ENCODE measurements around the gene SEMA5B. TPM values are rescaled to one million over a fixed set of nuclear protein-coding genes. Genes with fewer than 3 reads are reported as not detected.

Gene SEMA5B
- total and polyA plus RNA-seq, 4 donors = 0.20 to 1.1 (median 0.23) TPM

- TF ChIP-seq YY1 (IDR thresholded peaks at IDR 0.05) = no peak
- no peak for TF ChIP-seq FOXA2 (IDR thresholded peaks at IDR 0.05)
- TF ChIP-seq, protein P1, sequence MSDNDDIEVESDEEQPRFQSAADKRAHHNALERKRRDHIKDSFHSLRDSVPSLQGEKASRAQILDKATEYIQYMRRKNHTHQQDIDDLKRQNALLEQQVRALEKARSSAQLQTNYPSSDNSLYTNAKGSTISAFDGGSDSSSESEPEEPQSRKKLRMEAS (IDR thresholded peaks at IDR 0.05) = no peak
- TF ChIP-seq NR2F2 (IDR thresholded peaks at IDR 0.05) = no peak
- no peak for TF ChIP-seq TAF1 (conservative IDR thresholded peaks at IDR 0.05)
- TF ChIP-seq HNF4A (conservative IDR thresholded peaks at IDR 0.05) = no peak
- no peak for TF ChIP-seq REST (IDR thresholded peaks at IDR 0.05)
- TF ChIP-seq RXRA (IDR thresholded peaks at IDR 0.05) = no peak
- TF ChIP-seq RAD21 (IDR thresholded peaks at IDR 0.05) = no peak
- no peak for TF ChIP-seq JUND (IDR thresholded peaks at IDR 0.05)
- TF ChIP-seq, protein P2, sequence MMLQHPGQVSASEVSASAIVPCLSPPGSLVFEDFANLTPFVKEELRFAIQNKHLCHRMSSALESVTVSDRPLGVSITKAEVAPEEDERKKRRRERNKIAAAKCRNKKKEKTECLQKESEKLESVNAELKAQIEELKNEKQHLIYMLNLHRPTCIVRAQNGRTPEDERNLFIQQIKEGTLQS (IDR thresholded peaks at IDR 0.05) = no peak
- TF ChIP-seq ZBTB33 (IDR thresholded peaks at IDR 0.05) = no peak
- TF ChIP-seq GABPA (IDR thresholded peaks at IDR 0.05 in 1 of 2, conservative IDR thresholded peaks at IDR 0.05 in 1 of 2) = no peak
- TF ChIP-seq FOXA1 (IDR thresholded peaks at IDR 0.05) = no peak
- TF ChIP-seq SP1 (IDR thresholded peaks at IDR 0.05) = no peak
- TF ChIP-seq EGR1 (IDR thresholded peaks at IDR 0.05; ENCODE audit: low read depth in 2 of 2) = no peak
- TF ChIP-seq, protein P3, sequence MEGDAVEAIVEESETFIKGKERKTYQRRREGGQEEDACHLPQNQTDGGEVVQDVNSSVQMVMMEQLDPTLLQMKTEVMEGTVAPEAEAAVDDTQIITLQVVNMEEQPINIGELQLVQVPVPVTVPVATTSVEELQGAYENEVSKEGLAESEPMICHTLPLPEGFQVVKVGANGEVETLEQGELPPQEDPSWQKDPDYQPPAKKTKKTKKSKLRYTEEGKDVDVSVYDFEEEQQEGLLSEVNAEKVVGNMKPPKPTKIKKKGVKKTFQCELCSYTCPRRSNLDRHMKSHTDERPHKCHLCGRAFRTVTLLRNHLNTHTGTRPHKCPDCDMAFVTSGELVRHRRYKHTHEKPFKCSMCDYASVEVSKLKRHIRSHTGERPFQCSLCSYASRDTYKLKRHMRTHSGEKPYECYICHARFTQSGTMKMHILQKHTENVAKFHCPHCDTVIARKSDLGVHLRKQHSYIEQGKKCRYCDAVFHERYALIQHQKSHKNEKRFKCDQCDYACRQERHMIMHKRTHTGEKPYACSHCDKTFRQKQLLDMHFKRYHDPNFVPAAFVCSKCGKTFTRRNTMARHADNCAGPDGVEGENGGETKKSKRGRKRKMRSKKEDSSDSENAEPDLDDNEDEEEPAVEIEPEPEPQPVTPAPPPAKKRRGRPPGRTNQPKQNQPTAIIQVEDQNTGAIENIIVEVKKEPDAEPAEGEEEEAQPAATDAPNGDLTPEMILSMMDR (IDR thresholded peaks at IDR 0.05; ENCODE audit: low read depth, low read length, missing input control) = no peak
- no peak for TF ChIP-seq HNF4G (IDR thresholded peaks at IDR 0.05)
- no peak overlapping the region for H3K4me3 ChIP-seq (ENCODE audit: low read depth in 1 of 3, low read length in 3 of 3)
- no peak for DNase-seq (ENCODE audit: low spot score)
- H3K4me1 ChIP-seq (ENCODE audit: control insufficient read depth in 4 of 4, insufficient read depth in 4 of 4, low read length in 3 of 4) = no peaks in the 10 kb centered on the region
- no peak overlapping the region for H3K9ac ChIP-seq (ENCODE audit: low read depth in 1 of 2, low read length in 2 of 2)
- no peak overlapping the region for H3K27ac ChIP-seq (ENCODE audit: low read depth in 1 of 2, low read length in 2 of 2)
- no peaks in the 10 kb centered on the region for H3K36me3 ChIP-seq (ENCODE audit: control insufficient read depth in 4 of 4, insufficient read depth in 3 of 4, low read depth in 1 of 4, low read length in 3 of 4)
- H3K9me3 ChIP-seq (ENCODE audit: control insufficient read depth in 4 of 4, low read length in 3 of 4) = no peaks in the 10 kb centered on the region
- H3K27me3 ChIP-seq (ENCODE audit: control insufficient read depth in 4 of 4, insufficient read depth in 4 of 4, low read length in 3 of 4) = no peaks in the 10 kb centered on the region
- 86% methylated on average over 1 of the region's 1 CpG for WGBS
Measured at GRCh38 chr3:123018683-123019082, 8.9 kb downstream of the SEMA5B start.

Measured in liver (tissue), 9 donors.